Breast epithelium (tissue), 4 donors: ENCODE data around the gene TTC7B. TPM values are rescaled to one million over a fixed set of nuclear protein-coding genes. Genes with fewer than 3 reads are reported as not detected.
"Not testable (repeated sequence)": the region's sequence is repeated elsewhere in the genome, so short reads cannot be mapped to it uniquely, and the experiment has no call there.

Experiments
- DNase-seq, 2 donors: peaks; one replicate each; pipeline ENCODE4 v3.0.0-alpha.2; 2019; ENCODE audit warnings: low spot score in 2 of 2
- H3K27ac ChIP-seq, 2 donors: fragments of 200-600 bp; sonication (generic) in 1 of 2; one replicate each; pipeline ENCODE4 v1.5.1; 2016 to 2019; ENCODE audit warnings: mild to moderate bottlenecking in 1 of 2
- H3K27me3 ChIP-seq, 2 donors: fragments of 200-600 bp; sonication (generic) in 1 of 2; one replicate each; pipeline versions ENCODE4 v1.5.1 to v1.6.0; 2017 to 2019; ENCODE audit warnings: control low read depth in 1 of 2, mild to moderate bottlenecking in 1 of 2
- H3K36me3 ChIP-seq: fragments of 200-600 bp; one replicate; pipeline ENCODE4 v1.5.1; 2019
- H3K4me1 ChIP-seq, 2 donors: fragments of 200-600 bp; sonication (generic); one replicate each; pipeline ENCODE4 v1.5.1; 2016 to 2019; ENCODE audit warnings: control low read depth in 1 of 2
- H3K4me3 ChIP-seq, 3 donors: fragments of 200-600 bp; sonication (generic); 1 replicate in 2 of 3; 2 replicates in 1 of 3; pipeline ENCODE4 v1.5.1; 2016 to 2019; ENCODE audit warnings: mild to moderate bottlenecking in 3 of 3, moderate library complexity in 2 of 3
- H3K9me3 ChIP-seq, 2 donors: fragments of 200-600 bp; sonication (generic) in 1 of 2; one replicate each; pipeline ENCODE4 v1.5.1; 2016 to 2019; ENCODE audit warnings: control low read depth in 1 of 2
- CTCF ChIP-seq, 3 donors: fragments of 450-650 bp; IDR thresholded peaks; one replicate each; pipeline ENCODE4 v1.5.1; 2016 to 2017; ENCODE audit warnings: antibody characterized with exemption in 3 of 3, mild to moderate bottlenecking in 3 of 3, moderate library complexity in 3 of 3
- POLR2A ChIP-seq: fragments of 450-650 bp; IDR thresholded peaks from one replicate; pipeline ENCODE4 v1.6.1; 2016; ENCODE audit warnings: antibody characterized with exemption, mild to moderate bottlenecking, moderate library complexity
- POLR2AphosphoS5 ChIP-seq, 3 donors: sonication (generic); formaldehyde crosslinking; IDR thresholded peaks; one replicate each; pipeline ENCODE4 v1.6.1; 2017; ENCODE audit warnings: antibody characterized with exemption in 3 of 3
- intact Hi-C: fragments of 100-400 bp; cut with DNase I; formaldehyde crosslinking; loops from one replicate; pipeline ENCODE4 v1.15.1; 2023; ENCODE audit warnings: low total_unique reads
- total RNA-seq, 3 donors: library from RNA; depleted of rRNA; stranded (reverse); fragments of >200 nt; gene quantifications; one replicate each; pipeline ENCODE4 v1.1.0, GENCODE V29; 2016

Gene TTC7B
- total RNA-seq, 3 donors from 2014 or later, result 14.0 to 29.1 (median 22.0) TPM

- H3K36me3 ChIP-seq, result no peaks in the 10 kb centered on the region
- no peaks in the 10 kb centered on the region for H3K4me1 ChIP-seq
- H3K27me3 ChIP-seq, result no peaks in the 10 kb centered on the region
- intact Hi-C loops, result no loop called here
- H3K27ac ChIP-seq, result no peak overlapping the region
- no peaks in the 10 kb centered on the region for H3K9me3 ChIP-seq
- TF ChIP-seq POLR2AphosphoS5 (IDR thresholded peaks at IDR 0.05) (no peak), CTCF (IDR thresholded peaks at IDR 0.05) (no peak), POLR2A (no peak)
- H3K4me3 ChIP-seq, result no peak overlapping the region
- no peak for DNase-seq
These were observed 13.4 kb upstream of the TTC7B start for GRCh38 chr14:90829677-90830076.

- H3K4me1 ChIP-seq, result no peaks in the 10 kb centered on the region
- no peaks in the 10 kb centered on the region for H3K27me3 ChIP-seq
- H3K27ac ChIP-seq, result peak overlapping the region; percentile 57 to 65
- no peak for TF ChIP-seq POLR2A
- no peak for TF ChIP-seq POLR2AphosphoS5 (IDR thresholded peaks at IDR 0.05)
- TF ChIP-seq CTCF (IDR thresholded peaks at IDR 0.05), result no peak
- intact Hi-C loops, result no loop called here
- H3K9me3 ChIP-seq, result peaks cover 5 to 7% of the 10 kb centered on the region in 2 donors
- no peak for DNase-seq
- peak overlapping the region; percentile 23 to 61 (median 48) for H3K4me3 ChIP-seq
- no peaks in the 10 kb centered on the region for H3K36me3 ChIP-seq
These were observed 12.6 kb upstream of the TTC7B start for GRCh38 chr14:90828642-90829487.

GRCh38 chr14:90827919-90828610, 11.8 kb upstream of the TTC7B start:
- TF ChIP-seq CTCF (IDR thresholded peaks at IDR 0.05) (no peak), POLR2A (no peak), POLR2AphosphoS5 (IDR thresholded peaks at IDR 0.05) (peak in 1 of 3 donors; percentile 83)
- Histone ChIP-seq H3K27ac (peak overlapping the region; percentile 57 to 65), H3K9me3 (peaks cover 12% of the 10 kb centered on the region in 2 donors)

GRCh38 chr14:90823542-90823941, 7.3 kb upstream of the TTC7B start:
- H3K4me3 ChIP-seq, H3K27me3 ChIP-seq, H3K36me3 ChIP-seq, DNase-seq, H3K27ac ChIP-seq, H3K4me1 ChIP-seq, intact Hi-C loops: not testable (repeated sequence)
- peaks cover 12% of the 10 kb centered on the region in 2 donors for H3K9me3 ChIP-seq

More at GRCh38 chr14:90827919-90828610, 11.8 kb upstream of the TTC7B start:
- H3K4me1 ChIP-seq, result no peaks in the 10 kb centered on the region
- peak; percentile 91 to 93 for DNase-seq
- H3K4me3 ChIP-seq, result peak overlapping the region; percentile 23 to 61 (median 48)
- intact Hi-C loops, result no loop called here
- no peaks in the 10 kb centered on the region for H3K36me3 ChIP-seq
- H3K27me3 ChIP-seq, result no peaks in the 10 kb centered on the region

- intact Hi-C loops, result no loop called here
- Histone ChIP-seq H3K27ac (no peak overlapping the region), H3K4me3 (no peak overlapping the region), H3K36me3 (no peaks in the 10 kb centered on the region), H3K9me3 (peaks cover 12% of the 10 kb centered on the region in 2 donors), H3K4me1 (peaks cover 0 to 4% of the 10 kb centered on the region in 2 donors), H3K27me3 (no peaks in the 10 kb centered on the region)
- TF ChIP-seq POLR2AphosphoS5 (IDR thresholded peaks at IDR 0.05) (no peak), POLR2A (no peak), CTCF (IDR thresholded peaks at IDR 0.05) (no peak)
- DNase-seq, result no peak
These were observed 4.7 kb upstream of the TTC7B start for GRCh38 chr14:90820958-90821357.
